CD8-positive, alpha-beta memory T cell (primary cell): ENCODE results near the gene PLRG1. TPM values are rescaled to one million over a fixed set of nuclear protein-coding genes. Genes with fewer than 3 reads are reported as not detected.

Source experiments
- CTCF ChIA-PET: fragments of 350-600 bp; sonication (Branson Sonifier 250); formaldehyde crosslinking; loops from one replicate; lab custom pipeline; 2021; ENCODE audit warnings: antibody characterized with exemption; lab: Charles Lee
- POLR2A ChIA-PET: fragments of 350-600 bp; sonication (Branson Sonifier 250); formaldehyde crosslinking; loops from one replicate; lab custom pipeline; 2021; ENCODE audit warnings: antibody characterized with exemption; lab: Charles Lee
- DNase-seq, 5 donors: peaks; one replicate each; pipeline versions ENCODE4 v3.0.0 to v3.0.0-alpha.2; 2020 to 2022; ENCODE audit warnings: mixed read lengths in 1 of 5
- H3K27ac ChIP-seq: one replicate; pipeline ENCODE4 v1.7.0; 2013; ENCODE audit warnings: low read depth, mild to moderate bottlenecking, low read length, moderate library complexity
- H3K27me3 ChIP-seq: 2 replicates; pipeline ENCODE4 v1.7.0; 2013; ENCODE audit warnings: low read length, mild to moderate bottlenecking; ENCODE audit not compliant: insufficient read depth, poor library complexity, severe bottlenecking
- H3K36me3 ChIP-seq: 2 replicates; pipeline ENCODE4 v1.7.0; 2013; ENCODE audit warnings: mild to moderate bottlenecking, low read length, moderate library complexity; ENCODE audit not compliant: insufficient read depth
- H3K4me1 ChIP-seq: 2 replicates; pipeline ENCODE4 v1.7.0; 2013; ENCODE audit warnings: mild to moderate bottlenecking, low read length, moderate library complexity; ENCODE audit not compliant: insufficient read depth
- H3K4me3 ChIP-seq: 2 replicates; pipeline ENCODE4 v1.7.0; 2013; ENCODE audit warnings: mild to moderate bottlenecking, low read length
- H3K9me3 ChIP-seq: 2 replicates; pipeline ENCODE4 v1.7.0; 2013; ENCODE audit warnings: mild to moderate bottlenecking, low read length
- H3K27ac Mint-ChIP-seq, 8 donors: one replicate each; pipeline ENCODE4 v1.8.0; 2020 to 2021; ENCODE audit warnings: mixed read lengths in 8 of 8, mild to moderate bottlenecking in 6 of 8, inconsistent platforms in 3 of 8, moderate library complexity in 3 of 8
- H3K27me3 Mint-ChIP-seq, 2 donors: one replicate each; pipeline ENCODE4 v1.8.0; 2020 to 2021; ENCODE audit warnings: mixed read lengths in 2 of 2, mild to moderate bottlenecking in 1 of 2, moderate library complexity in 1 of 2
- H3K36me3 Mint-ChIP-seq, 3 donors: one replicate each; pipeline ENCODE4 v1.8.0; 2020 to 2021; ENCODE audit warnings: mixed read lengths in 3 of 3, inconsistent platforms in 1 of 3, mild to moderate bottlenecking in 1 of 3
- H3K4me1 Mint-ChIP-seq, 3 donors: one replicate each; pipeline ENCODE4 v1.8.0; 2020 to 2021; ENCODE audit warnings: mixed read lengths in 3 of 3, inconsistent platforms in 1 of 3, mild to moderate bottlenecking in 1 of 3
- H3K4me3 Mint-ChIP-seq, 7 donors: one replicate each; pipeline ENCODE4 v1.8.0; 2020 to 2021; ENCODE audit warnings: mixed read lengths in 7 of 7, mild to moderate bottlenecking in 6 of 7, moderate library complexity in 4 of 7, inconsistent platforms in 2 of 7
- H3K9me3 Mint-ChIP-seq, 5 donors: one replicate each; pipeline ENCODE4 v1.8.0; 2020 to 2022; ENCODE audit warnings: mixed read lengths in 5 of 5, mild to moderate bottlenecking in 3 of 5, moderate library complexity in 2 of 5, inconsistent platforms in 1 of 5
- polyA plus RNA-seq: library from polyadenylated mRNA; unstranded; fragments of 300-500 nt; fragmentation: Illumina TruSeq; gene quantifications from one replicate; pipeline ENCODE4 v1.2.3, GENCODE V29; 2021
- total RNA-seq, 2 experiments: library from RNA; stranded (reverse); gene quantifications; one replicate each; pipeline ENCODE4 v1.2.3, GENCODE V29; 2021

PLRG1 gene
- total and polyA plus RNA-seq, 3 experiments from 2014 or later: 79.6 to 139 (median 136) TPM

- Mint-ChIP-seq H3K9me3 (no peaks in the 10 kb centered on the region), H3K4me1 (peaks cover 0 to 5% (median 0%) of the 10 kb centered on the region in 3 donors)
These were observed 8.9 kb upstream of the PLRG1 start for GRCh38 chr4:154559141-154559493.

GRCh38 chr4:154551872-154552686, 1.9 kb upstream of the PLRG1 start:
- H3K4me1 Mint-ChIP-seq: peaks cover 24 to 41% (median 33%) of the 10 kb centered on the region in 3 donors
- DNase-seq: peak; percentile 47 to 82 (median 62)
- Histone ChIP-seq H3K27me3 (no peaks in the 10 kb centered on the region), H3K4me1 (peaks cover 25% of the 10 kb centered on the region), H3K9me3 (no peaks in the 10 kb centered on the region), H3K27ac (no peak overlapping the region), H3K36me3 (peaks cover 7% of the 10 kb centered on the region), H3K4me3 (no peak overlapping the region)
- peaks cover 0 to 1% of the 10 kb centered on the region in 2 donors for H3K27me3 Mint-ChIP-seq
- H3K9me3 Mint-ChIP-seq: no peaks in the 10 kb centered on the region
- POLR2A ChIA-PET: no interaction called here
- CTCF ChIA-PET: interaction anchor here (0.6 to 2.6 kb wide), 5 partner anchors 67 to 824 kb away, joined by 4 to 11 read pairs (median 4); no protein-coding TSS in a partner anchor
- H3K27ac Mint-ChIP-seq: peak overlapping the region in 4 of 8 donors; percentile 49 to 77 (median 68)
- H3K36me3 Mint-ChIP-seq: peaks cover 0 to 19% (median 4%) of the 10 kb centered on the region in 3 donors
- peak overlapping the region in 1 of 7 donors; percentile 43 for H3K4me3 Mint-ChIP-seq

More at GRCh38 chr4:154559141-154559493, 8.9 kb upstream of the PLRG1 start:
- H3K4me3 ChIP-seq: no peak overlapping the region
- no peaks in the 10 kb centered on the region for H3K9me3 ChIP-seq
- H3K27ac Mint-ChIP-seq: no peak overlapping the region
- H3K27ac ChIP-seq: no peak overlapping the region
- DNase-seq: no peak
- peaks cover 2 to 10% of the 10 kb centered on the region in 2 donors for H3K27me3 Mint-ChIP-seq
- no peaks in the 10 kb centered on the region for H3K27me3 ChIP-seq
- no peaks in the 10 kb centered on the region for H3K36me3 ChIP-seq
- no peaks in the 10 kb centered on the region for H3K4me1 ChIP-seq
- ChIA-PET POLR2A (no interaction called here), CTCF (interaction anchor here (2.8 kb wide), 1 partner anchor 9 kb away, joined by 14 read pairs; the partner anchor contains the start of gene PLRG1)
- no peaks in the 10 kb centered on the region for H3K36me3 Mint-ChIP-seq
- no peak overlapping the region for H3K4me3 Mint-ChIP-seq

- H3K27ac Mint-ChIP-seq: no peak overlapping the region
- POLR2A ChIA-PET: no interaction called here
- no peaks in the 10 kb centered on the region for H3K9me3 Mint-ChIP-seq
- CTCF ChIA-PET: no interaction called here
- no peaks in the 10 kb centered on the region for H3K27me3 Mint-ChIP-seq
- Histone ChIP-seq H3K9me3 (no peaks in the 10 kb centered on the region), H3K4me3 (no peak overlapping the region), H3K36me3 (peaks cover 45% of the 10 kb centered on the region), H3K4me1 (peaks cover 20% of the 10 kb centered on the region), H3K27me3 (no peaks in the 10 kb centered on the region), H3K27ac (no peak overlapping the region)
- DNase-seq: no peak
- no peak overlapping the region for H3K4me3 Mint-ChIP-seq
- peaks cover 19 to 33% (median 27%) of the 10 kb centered on the region in 3 donors for H3K4me1 Mint-ChIP-seq
- peaks cover 13 to 78% (median 22%) of the 10 kb centered on the region in 3 donors for H3K36me3 Mint-ChIP-seq
These were observed 4.5 kb downstream of the PLRG1 start for GRCh38 chr4:154545689-154546088.

- peak overlapping the region in 1 of 7 donors; percentile 12 for H3K4me3 Mint-ChIP-seq
- no peak for DNase-seq
- Histone ChIP-seq H3K27me3 (no peaks in the 10 kb centered on the region), H3K9me3 (no peaks in the 10 kb centered on the region), H3K4me1 (no peaks in the 10 kb centered on the region), H3K4me3 (no peak overlapping the region), H3K27ac (no peak overlapping the region), H3K36me3 (peaks cover 68% of the 10 kb centered on the region)
- no peaks in the 10 kb centered on the region for H3K27me3 Mint-ChIP-seq
- H3K36me3 Mint-ChIP-seq: peaks cover 13 to 88% (median 35%) of the 10 kb centered on the region in 3 donors
- ChIA-PET POLR2A (no interaction called here), CTCF (interaction anchor here (0.6 to 1.4 kb wide), 2 partner anchors 8 to 22 kb away, joined by 3 to 4 read pairs; partner anchors contain the start of gene PLRG1)
- peak overlapping the region in 1 of 8 donors; percentile 38 for H3K27ac Mint-ChIP-seq
- H3K4me1 Mint-ChIP-seq: peaks cover 1 to 3% (median 2%) of the 10 kb centered on the region in 3 donors
- H3K9me3 Mint-ChIP-seq: no peaks in the 10 kb centered on the region
These were observed 7.8 kb downstream of the PLRG1 start for GRCh38 chr4:154542271-154542879.

- no peaks in the 10 kb centered on the region for H3K4me1 ChIP-seq
- H3K27me3 Mint-ChIP-seq: no peaks in the 10 kb centered on the region
- no peaks in the 10 kb centered on the region for H3K9me3 ChIP-seq
- no peak overlapping the region for H3K27ac ChIP-seq
- POLR2A ChIA-PET: no interaction called here
- H3K36me3 Mint-ChIP-seq: peaks cover 0 to 32% (median 11%) of the 10 kb centered on the region in 3 donors
- H3K4me3 ChIP-seq: no peak overlapping the region
- no peaks in the 10 kb centered on the region for H3K9me3 Mint-ChIP-seq
- peaks cover 27% of the 10 kb centered on the region for H3K36me3 ChIP-seq
- CTCF ChIA-PET: no interaction called here
- no peak overlapping the region for H3K4me3 Mint-ChIP-seq
- H3K4me1 Mint-ChIP-seq: no peaks in the 10 kb centered on the region
- no peak for DNase-seq
- H3K27me3 ChIP-seq: no peaks in the 10 kb centered on the region
- H3K27ac Mint-ChIP-seq: peak overlapping the region in 3 of 8 donors; percentile 9 to 48 (median 13)
These were observed 15.9 kb downstream of the PLRG1 start for GRCh38 chr4:154534296-154534695.

GRCh38 chr4:154529728-154530519, 20.3 kb downstream of the PLRG1 start:
- Histone ChIP-seq H3K27ac (no peak overlapping the region), H3K36me3 (no peaks in the 10 kb centered on the region), H3K27me3 (no peaks in the 10 kb centered on the region), H3K4me1 (no peaks in the 10 kb centered on the region), H3K4me3 (no peak overlapping the region), H3K9me3 (no peaks in the 10 kb centered on the region)
- DNase-seq: no peak
- ChIA-PET POLR2A (no interaction called here), CTCF (interaction anchor here (1.4 kb wide), 1 partner anchor 20 kb away, joined by 4 read pairs; the partner anchor contains the start of gene PLRG1)
- H3K4me3 Mint-ChIP-seq: no peak overlapping the region
- H3K4me1 Mint-ChIP-seq: no peaks in the 10 kb centered on the region
- H3K27me3 Mint-ChIP-seq: peaks cover 7 to 23% of the 10 kb centered on the region in 2 donors
- H3K27ac Mint-ChIP-seq: no peak overlapping the region
- H3K36me3 Mint-ChIP-seq: peaks cover 0 to 1% (median 1%) of the 10 kb centered on the region in 3 donors
- H3K9me3 Mint-ChIP-seq: no peaks in the 10 kb centered on the region

- peaks cover 0 to 1% (median 0%) of the 10 kb centered on the region in 3 donors for H3K36me3 Mint-ChIP-seq
- Histone ChIP-seq H3K4me1 (no peaks in the 10 kb centered on the region), H3K27ac (no peak overlapping the region), H3K27me3 (no peaks in the 10 kb centered on the region), H3K4me3 (no peak overlapping the region), H3K36me3 (no peaks in the 10 kb centered on the region), H3K9me3 (no peaks in the 10 kb centered on the region)
- no peak overlapping the region for H3K4me3 Mint-ChIP-seq
- H3K4me1 Mint-ChIP-seq: no peaks in the 10 kb centered on the region
- no peak for DNase-seq
- H3K27me3 Mint-ChIP-seq: peaks cover 15 to 34% of the 10 kb centered on the region in 2 donors
- ChIA-PET POLR2A (no interaction called here), CTCF (no interaction called here)
- no peaks in the 10 kb centered on the region for H3K9me3 Mint-ChIP-seq
- H3K27ac Mint-ChIP-seq: no peak overlapping the region
These were observed 21.3 kb downstream of the PLRG1 start for GRCh38 chr4:154528869-154529268.
